ENCODE measurements around the gene CDH12. TPM values are rescaled to one million over a fixed set of nuclear protein-coding genes. Genes with fewer than 3 reads are reported as not detected.
"Not testable (repeated sequence)": the region's sequence is repeated elsewhere in the genome, so short reads cannot be mapped to it uniquely, and the experiment has no call there.

The CDH12 gene
- total RNA-seq, 4 donors from 2014 or later, result 0.38 to 2.8 (median 0.94) TPM

- WGBS, result 41% methylated on average over 4 of the region's 4 CpGs
- Histone ChIP-seq H3K4me3 (no peak overlapping the region), H3K36me3 (no peaks in the 10 kb centered on the region), H3K27me3 (no peaks in the 10 kb centered on the region), H3K27ac (peak overlapping the region; percentile 43), H3K9me3 (no peaks in the 10 kb centered on the region), H3K4me1 (peaks cover 5% of the 10 kb centered on the region)
- TF ChIP-seq POLR2A (IDR thresholded peaks at IDR 0.05) (no peak), EP300 (IDR thresholded peaks at IDR 0.05) (no peak), POLR2AphosphoS5 (IDR thresholded peaks at IDR 0.05) (peak in 2 of 3 donors; percentile 25 to 33)
- DNase-seq (ENCODE audit: low spot score in 2 of 2), result no peak
Measured at GRCh38 chr5:22892441-22892840, 39.3 kb upstream of the CDH12 start.

- Histone ChIP-seq H3K9me3 (no peaks in the 10 kb centered on the region), H3K4me1 (peaks cover 5% of the 10 kb centered on the region), H3K4me3 (no peak overlapping the region), H3K27ac (no peak overlapping the region), H3K36me3 (no peaks in the 10 kb centered on the region), H3K27me3 (no peaks in the 10 kb centered on the region)
- WGBS, result 80% methylated on average over 2 of the region's 2 CpGs
- TF ChIP-seq POLR2A (IDR thresholded peaks at IDR 0.05), result no peak
- no peak for TF ChIP-seq POLR2AphosphoS5 (IDR thresholded peaks at IDR 0.05)
- TF ChIP-seq CTCF (IDR thresholded peaks at IDR 0.05), result no peak
- TF ChIP-seq EP300 (IDR thresholded peaks at IDR 0.05), result no peak
- no peak for DNase-seq (ENCODE audit: low spot score in 2 of 2)
Measured at GRCh38 chr5:22889720-22890119, 36.6 kb upstream of the CDH12 start.

- H3K27me3 ChIP-seq, result no peaks in the 10 kb centered on the region
- no peak overlapping the region for H3K4me3 ChIP-seq
- WGBS, result 51% methylated on average over 3 of the region's 3 CpGs
- no peaks in the 10 kb centered on the region for H3K36me3 ChIP-seq
- no peak for TF ChIP-seq EP300 (IDR thresholded peaks at IDR 0.05)
- TF ChIP-seq POLR2AphosphoS5 (IDR thresholded peaks at IDR 0.05), result no peak
- no peak for TF ChIP-seq POLR2A (IDR thresholded peaks at IDR 0.05)
- no peak for TF ChIP-seq CTCF (IDR thresholded peaks at IDR 0.05)
- no peaks in the 10 kb centered on the region for H3K4me1 ChIP-seq
- no peaks in the 10 kb centered on the region for H3K9me3 ChIP-seq
- no peak overlapping the region for H3K27ac ChIP-seq
- DNase-seq (ENCODE audit: low spot score in 2 of 2), result no peak
Measured at GRCh38 chr5:22887566-22887965, 34.4 kb upstream of the CDH12 start.

GRCh38 chr5:22858911-22859310 is 5.8 kb upstream of the CDH12 start:
- H3K4me3 ChIP-seq; H3K27me3 ChIP-seq; H3K9me3 ChIP-seq; DNase-seq (ENCODE audit: low spot score in 2 of 2); H3K27ac ChIP-seq; H3K36me3 ChIP-seq; H3K4me1 ChIP-seq: not testable (repeated sequence)
- WGBS, result 86% methylated on average over 5 of the region's 5 CpGs

GRCh38 chr5:22855824-22856223 is 2.7 kb upstream of the CDH12 start:
- Histone ChIP-seq H3K27ac (no peak overlapping the region), H3K4me1 (peaks cover 8% of the 10 kb centered on the region), H3K4me3 (no peak overlapping the region), H3K36me3 (no peaks in the 10 kb centered on the region), H3K27me3 (peaks cover 3% of the 10 kb centered on the region), H3K9me3 (no peaks in the 10 kb centered on the region)
- 88% methylated on average over 4 of the region's 4 CpGs for WGBS
- no peak for DNase-seq (ENCODE audit: low spot score in 2 of 2)
- TF ChIP-seq POLR2AphosphoS5 (IDR thresholded peaks at IDR 0.05) (no peak), POLR2A (IDR thresholded peaks at IDR 0.05) (no peak), CTCF (IDR thresholded peaks at IDR 0.05) (no peak), EP300 (IDR thresholded peaks at IDR 0.05) (no peak)

- 56% methylated on average over 3 of the region's 3 CpGs for WGBS
- Histone ChIP-seq H3K27ac (no peak overlapping the region), H3K4me3 (no peak overlapping the region), H3K36me3 (no peaks in the 10 kb centered on the region), H3K27me3 (peaks cover 6% of the 10 kb centered on the region), H3K9me3 (no peaks in the 10 kb centered on the region), H3K4me1 (peaks cover 8% of the 10 kb centered on the region)
- DNase-seq (ENCODE audit: low spot score in 2 of 2), result no peak
- TF ChIP-seq CTCF (IDR thresholded peaks at IDR 0.05) (no peak), POLR2AphosphoS5 (IDR thresholded peaks at IDR 0.05) (no peak), POLR2A (IDR thresholded peaks at IDR 0.05) (no peak), EP300 (IDR thresholded peaks at IDR 0.05) (no peak)
Measured at GRCh38 chr5:22850981-22851380, 2.2 kb downstream of the CDH12 start.

Data from suprapubic skin (tissue), 4 donors.